SU-DHL-6 (cell line): ENCODE results near the gene TENT4B.
A peak's percentile ranks its signal among the peaks of the same experiment; 100 is the strongest.

Experiments
- H2AFZ ChIP-seq: fragments of 200-600 bp; sonication (generic); 2 replicates; pipeline ENCODE4 v1.6.1; 2014; ENCODE audit warnings: low read depth, mild to moderate bottlenecking, moderate library complexity, mixed read lengths, antibody characterized with exemption, low read length; ENCODE audit not compliant: severe bottlenecking
- H3F3A ChIP-seq: fragments of 200-600 bp; shearing (Covaris generic); 2 replicates; pipeline ENCODE4 v1.6.0; 2016; ENCODE audit warnings: antibody characterized with exemption, mild to moderate bottlenecking; ENCODE audit not compliant: insufficient read depth
- H3K27ac ChIP-seq: fragments of 200-600 bp; sonication (generic); 2 replicates; pipeline ENCODE4 v1.5.1; 2016; ENCODE audit warnings: low read depth, mild to moderate bottlenecking, low read length, moderate library complexity, mixed read lengths
- H3K27me3 ChIP-seq: fragments of 200-600 bp; sonication (generic), shearing (Covaris generic); 2 replicates; pipeline ENCODE4 v1.6.0; 2014; ENCODE audit warnings: mild to moderate bottlenecking, low read length
- H3K36me3 ChIP-seq: fragments of 200-600 bp; sonication (generic); 2 replicates; pipeline ENCODE4 v1.6.1; 2014; ENCODE audit warnings: mild to moderate bottlenecking, low read length, mixed read lengths
- H3K4me2 ChIP-seq: fragments of 300-600, 200-600 bp; shearing (Covaris generic), sonication (generic); 2 replicates; pipeline ENCODE4 v1.6.0; 2014; ENCODE audit warnings: low read length, low read depth, mild to moderate bottlenecking; ENCODE audit not compliant: poor library complexity, severe bottlenecking
- H3K4me3 ChIP-seq: fragments of 200-600 bp; sonication (generic); 2 replicates; pipeline ENCODE4 v1.5.1; 2014; ENCODE audit warnings: antibody characterized with exemption, low read length, mild to moderate bottlenecking, mixed read lengths; ENCODE audit not compliant: insufficient read depth, poor library complexity, severe bottlenecking
- H3K79me2 ChIP-seq: fragments of 200-600 bp; sonication (generic); 2 replicates; pipeline ENCODE4 v1.6.1; 2014; ENCODE audit warnings: mild to moderate bottlenecking, low read length, moderate library complexity; ENCODE audit not compliant: insufficient read depth
- H3K9ac ChIP-seq: fragments of 200-600 bp; sonication (generic); 2 replicates; pipeline ENCODE4 v1.7.0; 2014; ENCODE audit warnings: mild to moderate bottlenecking, low read length
- H3K9me2 ChIP-seq: fragments of 200-600 bp; sonication (generic); replicated peaks from 2 replicates; pipeline ENCODE4 v1.6.1; 2014; ENCODE audit warnings: low read length; ENCODE audit not compliant: insufficient read depth
- H3K9me3 ChIP-seq: fragments of 200-600 bp; sonication (generic); 2 replicates; pipeline ENCODE4 v1.6.1; 2014; ENCODE audit warnings: low read length, mixed read lengths; ENCODE audit not compliant: insufficient read depth
- H4K20me1 ChIP-seq: fragments of 200-600 bp; sonication (generic); 2 replicates; pipeline ENCODE4 v1.6.1; 2014; ENCODE audit warnings: low read depth, mild to moderate bottlenecking, antibody characterized with exemption, low read length, moderate library complexity, mixed read lengths
- CTCF ChIP-seq: fragments of 200-600 bp; sonication (generic); IDR thresholded peaks from one replicate; pipeline ENCODE4 v1.5.1; 2017; ENCODE audit warnings: antibody characterized with exemption, mild to moderate bottlenecking, low read length, moderate library complexity; ENCODE audit not compliant: insufficient read depth, poor library complexity, severe bottlenecking
- EZH2phosphoT487 ChIP-seq: fragments of 200-600 bp; sonication (generic), shearing (Covaris generic); conservative IDR thresholded peaks from 2 replicates; pipeline ENCODE4 v1.6.1; 2018; ENCODE audit warnings: mild to moderate bottlenecking, antibody characterized with exemption, low read length, moderate library complexity, mixed read lengths

The TENT4B gene

GRCh38 chr16:50265716-50266336 lies 112.7 kb downstream of the TENT4B start:
- Histone ChIP-seq H3K36me3 (no peaks in the 10 kb centered on the region), H2AFZ (peak overlapping the region; percentile 7), H3K27me3 (no peaks in the 10 kb centered on the region), H3F3A (no peaks in the 10 kb centered on the region), H3K9me3 (no peaks in the 10 kb centered on the region), H3K79me2 (no peaks in the 10 kb centered on the region), H3K4me2 (peak overlapping the region; percentile 61), H4K20me1 (no peaks in the 10 kb centered on the region), H3K4me3 (no peak overlapping the region), H3K9ac (peak overlapping the region; percentile 60; the same call in 1 of the 2 replicates), H3K27ac (no peak overlapping the region), H3K9me2 (no peaks in the 10 kb centered on the region)
- TF ChIP-seq EZH2phosphoT487 (no peak), CTCF (no peak)

- Histone ChIP-seq H3K79me2 (no peaks in the 10 kb centered on the region), H3K9ac (peak within 1 kb of the TSS; percentile 60)
Measured at GRCh38 chr16:50266337-50267091, 113.4 kb downstream of the TENT4B start, which contains the start of gene ADCY7. Gene ADCY7 (plus strand): TSS chr16:50266551. CDS start chr16:50288180, 21,629 bp downstream.

GRCh38 chr16:50267151-50267631 lies 114.1 kb downstream of the TENT4B start:
- H3K9me2 ChIP-seq, result no peaks in the 10 kb centered on the region
- no peaks in the 10 kb centered on the region for H3F3A ChIP-seq
- no peaks in the 10 kb centered on the region for H3K36me3 ChIP-seq
- no peak overlapping the region for H3K27ac ChIP-seq
- H3K9ac ChIP-seq, result peak overlapping the region; percentile 60; the same call in 1 of the 2 replicates
- no peaks in the 10 kb centered on the region for H4K20me1 ChIP-seq
- TF ChIP-seq EZH2phosphoT487 (no peak), CTCF (no peak)
- H3K4me3 ChIP-seq, result peak overlapping the region; percentile 50
- H3K4me2 ChIP-seq, result peak overlapping the region; percentile 61
- H2AFZ ChIP-seq, result peak overlapping the region; percentile 7
- H3K27me3 ChIP-seq, result no peaks in the 10 kb centered on the region
- no peaks in the 10 kb centered on the region for H3K9me3 ChIP-seq
- no peaks in the 10 kb centered on the region for H3K79me2 ChIP-seq

More at GRCh38 chr16:50266337-50267091, 113.4 kb downstream of the TENT4B start, which contains the start of gene ADCY7:
- peak within 1 kb of the TSS; percentile 50 for H3K4me3 ChIP-seq
- H3K9me3 ChIP-seq, result no peaks in the 10 kb centered on the region
- peak within 1 kb of the TSS; percentile 7 for H2AFZ ChIP-seq
- no peaks in the 10 kb centered on the region for H3K36me3 ChIP-seq
- no peak for TF ChIP-seq EZH2phosphoT487
- no peaks in the 10 kb centered on the region for H3K27me3 ChIP-seq
- H3K9me2 ChIP-seq, result no peaks in the 10 kb centered on the region
- no peak within 1 kb of the TSS for H3K27ac ChIP-seq
- peak within 1 kb of the TSS; percentile 61 for H3K4me2 ChIP-seq
- H3F3A ChIP-seq, result no peaks in the 10 kb centered on the region
- no peaks in the 10 kb centered on the region for H4K20me1 ChIP-seq
